Measurements from ENCODE around the gene RPL28.

The RPL28 gene

DNA sequence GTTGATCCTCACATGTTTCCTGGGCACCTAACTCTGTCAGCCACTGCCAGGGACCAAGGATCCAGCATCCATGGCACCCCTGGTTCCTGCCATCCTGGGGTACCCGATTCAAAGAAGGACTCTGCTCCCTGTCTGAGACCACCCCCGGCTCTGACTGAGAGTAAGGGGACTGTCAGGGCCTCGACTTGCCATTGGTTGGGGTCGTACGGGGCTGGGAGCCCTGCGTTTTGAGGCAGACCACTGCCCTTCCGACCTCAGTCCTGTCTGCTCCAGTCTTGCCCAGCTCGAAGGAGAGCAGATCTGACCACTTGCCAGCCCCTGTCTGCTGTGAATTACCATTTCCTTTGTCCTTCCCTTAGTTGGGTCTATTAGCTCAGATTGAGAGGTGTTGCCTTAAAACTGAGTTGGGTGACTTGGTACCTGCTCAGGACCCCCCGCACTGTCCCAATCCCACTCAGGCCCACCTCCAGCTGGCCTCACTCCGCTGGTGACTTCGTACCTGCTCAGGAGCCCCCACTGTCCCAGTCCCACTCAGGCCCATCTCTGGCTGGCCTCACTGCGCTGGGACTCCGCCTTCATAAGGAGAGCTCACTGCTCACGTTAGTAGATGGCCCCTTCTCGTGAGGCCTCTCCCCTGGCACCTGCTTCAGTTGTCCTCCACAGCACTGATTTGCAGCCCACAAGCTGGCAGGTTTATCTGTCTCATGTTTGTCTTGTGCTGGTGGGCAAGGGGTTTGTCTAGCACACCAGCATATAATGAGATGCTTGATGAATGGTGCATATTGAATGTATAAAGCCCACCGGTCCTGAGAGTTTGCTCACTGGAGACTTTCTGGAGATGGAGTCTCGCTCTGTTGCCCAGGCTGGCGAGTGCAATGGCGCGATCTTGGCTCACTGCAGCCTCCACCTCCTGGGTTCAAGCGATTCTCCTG lies 3.9 kb downstream of the RPL28 start:
- no peak overlapping the region for H3K4me3 ChIP-seq (ENCODE audit: low read depth, low read length)
- TF ChIP-seq, protein P1, sequence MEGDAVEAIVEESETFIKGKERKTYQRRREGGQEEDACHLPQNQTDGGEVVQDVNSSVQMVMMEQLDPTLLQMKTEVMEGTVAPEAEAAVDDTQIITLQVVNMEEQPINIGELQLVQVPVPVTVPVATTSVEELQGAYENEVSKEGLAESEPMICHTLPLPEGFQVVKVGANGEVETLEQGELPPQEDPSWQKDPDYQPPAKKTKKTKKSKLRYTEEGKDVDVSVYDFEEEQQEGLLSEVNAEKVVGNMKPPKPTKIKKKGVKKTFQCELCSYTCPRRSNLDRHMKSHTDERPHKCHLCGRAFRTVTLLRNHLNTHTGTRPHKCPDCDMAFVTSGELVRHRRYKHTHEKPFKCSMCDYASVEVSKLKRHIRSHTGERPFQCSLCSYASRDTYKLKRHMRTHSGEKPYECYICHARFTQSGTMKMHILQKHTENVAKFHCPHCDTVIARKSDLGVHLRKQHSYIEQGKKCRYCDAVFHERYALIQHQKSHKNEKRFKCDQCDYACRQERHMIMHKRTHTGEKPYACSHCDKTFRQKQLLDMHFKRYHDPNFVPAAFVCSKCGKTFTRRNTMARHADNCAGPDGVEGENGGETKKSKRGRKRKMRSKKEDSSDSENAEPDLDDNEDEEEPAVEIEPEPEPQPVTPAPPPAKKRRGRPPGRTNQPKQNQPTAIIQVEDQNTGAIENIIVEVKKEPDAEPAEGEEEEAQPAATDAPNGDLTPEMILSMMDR (IDR thresholded peaks at IDR 0.05; ENCODE audit: control insufficient read depth, extremely low read depth, insufficient read depth): no peak
- no peak for DNase-seq (ENCODE audit: low read depth)

DNA sequence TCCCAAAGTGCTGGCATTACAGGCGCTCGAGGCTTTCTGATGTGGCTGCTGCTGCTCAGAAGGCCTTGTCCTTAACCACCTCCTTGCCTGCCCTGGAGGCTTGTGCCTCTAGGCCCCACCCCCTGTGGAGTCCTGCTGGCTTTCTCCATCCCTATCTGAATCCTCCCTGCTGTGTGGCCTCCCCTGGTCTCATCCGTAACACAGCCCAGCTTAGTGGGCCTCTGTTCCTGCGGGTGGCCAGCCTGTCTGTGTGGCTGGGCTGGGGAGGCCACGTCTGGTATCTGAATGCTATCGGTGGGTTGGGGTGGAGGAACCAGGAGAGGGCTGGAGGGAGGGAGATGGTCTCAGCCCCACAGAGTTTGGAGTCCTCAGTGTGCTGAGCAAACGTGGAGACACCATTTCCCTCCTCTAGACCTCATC lies 4.7 kb downstream of the RPL28 start:
- TF ChIP-seq, protein P1 (IDR thresholded peaks at IDR 0.05; ENCODE audit: control insufficient read depth, extremely low read depth, insufficient read depth): no peak
- DNase-seq (ENCODE audit: low read depth): no peak
- no peak overlapping the region for H3K4me3 ChIP-seq (ENCODE audit: low read depth, low read length)

DNA sequence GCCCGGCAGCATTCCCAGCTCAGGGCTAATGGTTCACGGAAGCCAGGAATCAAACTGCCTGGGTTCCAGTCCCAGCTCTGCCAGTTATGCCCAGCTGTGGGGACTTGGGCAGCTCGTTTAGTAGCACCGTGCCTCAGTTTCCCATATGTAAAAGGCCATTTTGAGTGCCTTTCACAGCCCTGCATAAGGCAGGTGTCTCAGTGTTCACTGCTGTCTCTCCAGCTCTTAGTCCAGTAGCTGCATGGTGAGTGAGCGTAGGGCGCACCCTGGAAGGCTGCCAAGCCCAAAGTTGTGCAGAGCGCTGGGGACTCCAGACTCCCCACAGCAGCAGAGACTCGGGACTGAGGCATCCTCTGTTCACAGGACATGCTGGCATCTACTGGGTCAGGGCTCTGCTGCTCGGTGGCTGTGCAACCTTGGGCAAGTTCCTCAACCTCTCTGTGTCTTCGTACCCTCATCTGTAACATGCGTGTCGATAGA lies 5.5 kb downstream of the RPL28 start:
- TF ChIP-seq, protein P1 (IDR thresholded peaks at IDR 0.05; ENCODE audit: control insufficient read depth, extremely low read depth, insufficient read depth): no peak
- DNase-seq (ENCODE audit: low read depth): no peak
- H3K4me3 ChIP-seq (ENCODE audit: low read depth, low read length): no peak overlapping the region

DNA sequence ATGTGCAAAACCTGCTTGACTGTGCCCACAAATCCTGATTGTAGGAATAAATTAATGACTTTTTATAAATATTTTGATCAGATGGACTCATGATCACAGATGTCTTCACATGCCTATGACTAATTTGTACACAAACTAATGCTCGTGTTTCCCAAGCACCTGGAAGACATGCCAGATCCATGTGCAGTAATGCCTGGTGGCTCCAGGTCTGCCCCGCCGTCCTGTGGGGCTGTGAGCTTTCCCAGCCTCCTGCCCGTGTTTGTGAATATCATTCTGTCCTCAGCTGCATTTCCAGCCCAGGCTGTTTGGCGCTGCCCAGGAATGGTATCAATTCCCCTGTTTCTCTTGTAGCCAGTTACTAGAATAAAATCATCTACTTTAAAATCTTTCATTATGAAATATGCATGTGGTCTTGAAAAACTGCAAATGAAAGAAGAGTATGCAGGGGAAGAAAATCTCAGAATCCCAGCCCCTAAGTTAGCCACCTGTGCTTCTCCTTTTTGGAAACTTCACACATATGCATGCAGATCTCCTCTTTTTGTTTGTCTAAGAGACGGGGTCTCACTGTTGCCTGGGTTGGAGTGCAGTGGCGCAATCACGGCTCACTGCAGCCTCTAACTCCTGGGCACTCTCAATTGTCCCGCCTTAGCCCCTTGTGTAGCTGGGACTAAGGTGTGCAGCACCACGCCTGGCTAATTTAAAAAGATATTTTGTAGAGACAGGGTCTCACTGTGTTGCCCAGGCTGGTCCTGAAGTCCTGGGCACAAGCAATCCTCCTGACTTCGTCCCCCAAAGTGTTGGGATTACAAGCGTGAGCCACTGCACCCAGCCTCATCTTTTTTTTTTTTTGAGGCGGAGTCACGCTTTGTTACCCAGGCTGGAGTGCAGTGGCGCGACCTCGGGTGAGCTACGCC lies 6.2 kb downstream of the RPL28 start:
- DNase-seq (ENCODE audit: low read depth): no peak
- no peak overlapping the region for H3K4me3 ChIP-seq (ENCODE audit: low read depth, low read length)
- TF ChIP-seq, protein P1 (IDR thresholded peaks at IDR 0.05; ENCODE audit: control insufficient read depth, extremely low read depth, insufficient read depth): no peak

DNA sequence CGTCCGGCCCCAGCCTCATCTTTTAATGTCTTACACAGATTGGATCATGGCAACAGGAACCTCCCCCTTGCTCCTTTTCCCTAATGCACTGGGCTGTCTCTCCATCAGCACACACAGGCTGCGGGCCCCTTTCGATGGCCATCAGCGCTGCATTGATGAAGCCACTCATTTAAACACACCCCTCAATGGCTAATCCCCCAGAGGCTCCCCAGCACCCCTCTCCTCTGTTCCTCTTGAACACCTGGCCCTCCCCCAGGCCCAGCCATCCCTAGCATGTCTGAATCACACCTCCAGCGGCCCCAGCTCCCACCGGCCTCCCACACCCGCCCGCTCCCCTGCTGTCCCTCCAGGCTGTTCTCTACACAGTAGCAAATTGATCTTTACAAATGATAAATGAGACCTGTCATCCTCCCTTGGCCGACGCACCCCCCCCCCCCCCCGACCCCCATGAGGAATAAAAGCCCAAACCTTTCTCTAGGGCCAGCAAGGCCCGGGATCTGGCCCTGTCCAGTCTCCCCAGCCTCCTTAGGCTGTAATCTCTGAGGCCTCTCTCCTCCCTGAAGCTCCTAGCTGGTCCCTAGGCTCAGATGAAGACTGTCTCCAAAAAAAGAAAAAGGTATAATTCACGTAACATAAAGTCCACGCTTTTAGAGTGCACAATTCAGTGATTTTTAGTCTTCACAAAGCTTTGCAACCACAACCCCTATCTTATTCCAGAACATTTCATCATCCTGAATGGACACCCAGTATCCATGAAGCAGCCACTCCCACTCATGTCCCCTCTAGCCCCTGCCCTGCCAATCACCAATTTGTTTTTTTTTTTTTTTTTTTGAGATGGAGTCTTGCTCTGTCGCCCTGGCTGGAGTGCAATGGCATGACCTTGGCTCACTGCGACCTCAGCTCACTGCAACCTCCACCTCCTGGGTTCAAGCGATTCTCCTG lies 7.4 kb downstream of the RPL28 start:
- no peak overlapping the region for H3K4me3 ChIP-seq (ENCODE audit: low read depth, low read length)
- TF ChIP-seq, protein P1 (IDR thresholded peaks at IDR 0.05; ENCODE audit: control insufficient read depth, extremely low read depth, insufficient read depth): no peak
- no peak for DNase-seq (ENCODE audit: low read depth)
